IMR-90 (cell line): ENCODE data around the gene KCNQ1.

ENCODE experiments used
- BHLHE40 ChIP-seq: fragments of 150-350 bp; IDR thresholded peaks from 2 replicates; pipeline ENCODE4 v1.6.1; 2016; ENCODE audit warnings: mild to moderate bottlenecking, low read depth, low read length
- CEBPB ChIP-seq: IDR thresholded peaks from 2 replicates; pipeline ENCODE4 v1.6.1; 2012; ENCODE audit warnings: low read depth, low read length, improper control_type of control experiment
- CTCF ChIP-seq: conservative IDR thresholded peaks from 2 replicates; pipeline ENCODE4 v1.5.1; 2012; ENCODE audit warnings: mild to moderate bottlenecking, low read depth, low read length, improper control_type of control experiment
- MAFK ChIP-seq: IDR thresholded peaks from 2 replicates; pipeline ENCODE4 v1.6.1; 2012; ENCODE audit warnings: low read depth, low read length, improper control_type of control experiment
- MAZ ChIP-seq: IDR thresholded peaks from 2 replicates; pipeline ENCODE4 v1.6.1; 2012; ENCODE audit warnings: low read depth, mild to moderate bottlenecking, low read length, improper control_type of control experiment, moderate library complexity, borderline replicate concordance
- MXI1 ChIP-seq: IDR thresholded peaks from 2 replicates; pipeline ENCODE4 v1.6.1; 2012; ENCODE audit warnings: low read depth, mild to moderate bottlenecking, low read length, moderate library complexity, borderline replicate concordance
- POLR2A ChIP-seq: IDR thresholded peaks from 2 replicates; pipeline ENCODE4 v1.6.1; 2012; ENCODE audit warnings: mild to moderate bottlenecking, low read depth, low read length
- RFX5 ChIP-seq: IDR thresholded peaks from 2 replicates; pipeline ENCODE4 v1.8.0; 2012; ENCODE audit warnings: low read depth, mild to moderate bottlenecking, low read length, moderate library complexity

GRCh38 chr11:2688381-2689231, 243.8 kb downstream of the KCNQ1 start:
- TF ChIP-seq POLR2A (no peak), RFX5 (no peak), CTCF (no peak), MAFK (no peak), CEBPB (no peak), BHLHE40 (no peak), MXI1 (no peak), MAZ (no peak)
